GM21515 (cell line): Measurements from ENCODE around the gene MPEG1.
A peak's percentile ranks its signal among the peaks of the same experiment; 100 is the strongest.

Experiments
- ATAC-seq: cut with Tn5 transposase; IDR thresholded peaks from one replicate; pipeline ENCODE4 v1.9.1; 2021; ENCODE audit not compliant: unreplicated experiment

Gene MPEG1

DNA sequence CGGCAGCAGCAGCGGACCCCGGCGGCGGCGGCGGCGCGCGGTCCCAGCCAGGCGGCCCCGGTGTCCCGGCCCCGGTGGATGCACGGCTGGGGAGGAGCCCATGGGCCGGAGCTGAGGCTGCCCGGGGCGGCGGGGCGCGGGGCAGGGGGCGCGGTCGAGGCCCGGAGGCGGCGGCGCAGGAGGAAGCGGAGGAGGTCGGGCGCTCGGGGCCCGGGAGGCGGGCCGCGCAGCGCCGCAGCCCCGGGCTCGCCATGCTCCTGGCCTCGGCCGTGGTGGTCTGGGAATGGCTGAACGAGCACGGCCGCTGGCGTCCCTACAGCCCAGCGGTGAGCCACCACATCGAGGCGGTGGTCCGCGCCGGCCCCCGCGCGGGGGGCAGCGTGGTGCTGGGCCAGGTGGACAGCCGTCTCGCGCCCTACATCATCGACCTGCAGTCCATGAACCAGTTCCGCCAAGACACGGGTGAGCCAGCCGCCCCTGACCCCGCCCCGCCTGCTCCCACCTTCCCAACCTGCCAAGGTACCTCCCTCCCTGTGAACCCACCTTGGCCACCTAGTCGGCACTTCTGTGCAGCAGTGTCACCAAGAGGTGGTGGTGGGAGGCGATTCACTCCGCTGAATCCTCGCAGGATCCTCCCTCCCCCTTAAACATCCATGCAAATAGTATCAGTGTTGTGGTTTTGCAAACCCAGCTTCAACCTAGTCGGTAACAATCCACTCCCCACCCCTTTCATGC, 40.2 kb downstream of the MPEG1 start:
- peak; percentile 31 for ATAC-seq

DNA sequence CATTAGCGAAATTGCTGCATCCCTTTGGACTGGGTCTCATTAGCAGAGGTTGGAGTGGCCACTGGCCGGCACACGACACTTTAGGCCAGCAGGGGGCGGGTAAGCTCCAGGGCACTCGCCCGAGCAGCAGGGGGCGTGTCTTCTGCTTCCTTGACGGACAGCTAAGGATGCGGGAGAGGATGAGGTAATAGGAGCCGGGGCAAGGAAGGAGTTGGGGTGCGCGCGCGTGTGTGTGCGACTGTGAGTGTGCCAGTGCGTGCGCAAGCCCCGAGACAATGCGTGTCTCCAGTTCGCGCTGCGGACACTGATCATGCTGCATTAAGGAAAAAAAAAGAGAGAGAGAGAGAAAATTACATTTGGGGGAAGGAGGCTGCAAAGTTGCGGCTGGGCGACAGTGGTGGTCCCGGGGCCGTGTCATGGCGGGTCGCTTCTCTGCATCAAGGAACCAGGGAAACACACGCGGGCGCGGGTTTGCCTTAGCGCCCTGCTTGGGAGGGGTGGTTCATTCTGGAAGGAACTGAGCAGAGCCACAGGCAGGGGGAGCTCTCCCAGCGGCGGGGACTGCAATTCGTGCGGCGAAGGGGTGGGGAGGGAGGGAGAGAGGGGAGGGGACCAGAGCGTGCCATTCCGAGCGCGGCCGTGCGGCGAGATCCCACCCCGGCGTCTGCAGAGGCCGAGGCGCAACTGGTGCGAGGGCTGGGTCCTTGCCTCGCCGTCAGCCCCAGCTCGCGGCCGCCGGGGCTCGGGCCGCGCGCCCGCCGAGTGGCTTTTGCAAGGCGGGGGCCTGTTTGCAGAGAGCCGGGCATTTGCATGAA, 41.0 kb downstream of the MPEG1 start, which contains the start of gene DTX4:
Gene DTX4, plus strand, starts transcription at position 625 of the 815 bp plus-strand sequence. CDS start 464 bp downstream, outside the sequence.
- peak; percentile 75 for ATAC-seq

DNA sequence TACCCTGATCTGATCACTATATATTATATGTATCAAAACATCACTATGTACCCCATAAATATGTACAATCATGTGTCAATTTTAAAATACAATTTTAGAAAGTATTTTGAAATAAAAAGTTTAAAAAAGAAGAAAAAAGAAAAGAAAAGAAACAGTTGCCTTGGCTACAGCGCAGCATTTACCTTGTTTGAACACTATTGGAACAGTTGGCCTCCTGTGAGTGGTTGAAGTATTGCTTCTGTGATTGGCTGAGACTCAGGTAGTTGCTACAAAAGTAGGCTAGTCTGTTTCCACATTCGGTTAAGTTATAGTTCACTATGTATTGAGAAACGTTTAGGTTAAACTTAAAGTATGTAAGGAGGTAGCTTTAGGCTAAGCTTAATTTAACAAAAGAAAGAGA, 48.7 kb downstream of the MPEG1 start:
- ATAC-seq, result no peak
